ENCODE data around the gene DLG1.

The DLG1 gene

GRCh38 chr3:196995646-196996355 is 302.6 kb downstream of the DLG1 start:
- no peak overlapping the region for H3K27ac ChIP-seq (ENCODE audit: low read length)
- H3K4me3 ChIP-seq (ENCODE audit: low read length): no peak overlapping the region
- H3F3A ChIP-seq (ENCODE audit: insufficient read depth, low read length): no peaks in the 10 kb centered on the region
- H3K4me2 ChIP-seq (ENCODE audit: low read depth, low read length): no peak overlapping the region
- DNase-seq: no peak
- no peaks in the 10 kb centered on the region for H3K9me2 ChIP-seq (replicated peaks; ENCODE audit: insufficient read depth, low read length)
- no peaks in the 10 kb centered on the region for H3K4me1 ChIP-seq (ENCODE audit: low read length)
- no peaks in the 10 kb centered on the region for H4K20me1 ChIP-seq (ENCODE audit: insufficient read depth, low read length)
- TF ChIP-seq EZH2 (optimal IDR thresholded peaks at IDR 0.05; ENCODE audit: low read depth, low read length): no peak
- no peak overlapping the region for H3K9ac ChIP-seq (ENCODE audit: low read length)
- H3K36me3 ChIP-seq (replicated peaks; ENCODE audit: insufficient read depth, low read length): no peaks in the 10 kb centered on the region
- no peaks in the 10 kb centered on the region for H3K79me2 ChIP-seq (ENCODE audit: low read length)
- H3K9me3 ChIP-seq (replicated peaks; ENCODE audit: insufficient read depth, low read length): no peaks in the 10 kb centered on the region
- no peak overlapping the region for H2AFZ ChIP-seq (ENCODE audit: low read length)
- H3K27me3 ChIP-seq (replicated peaks; ENCODE audit: insufficient read depth, low read length): no peaks in the 10 kb centered on the region

GRCh38 chr3:196995027-196995426 is 303.4 kb downstream of the DLG1 start:
- H3F3A ChIP-seq (ENCODE audit: insufficient read depth, low read length): no peaks in the 10 kb centered on the region
- no peak for TF ChIP-seq EZH2 (optimal IDR thresholded peaks at IDR 0.05; ENCODE audit: low read depth, low read length)
- no peak for TF ChIP-seq CTCF (IDR thresholded peaks at IDR 0.05; ENCODE audit: low read length)
- no peak overlapping the region for H3K4me3 ChIP-seq (ENCODE audit: low read length)
- H3K27ac ChIP-seq (ENCODE audit: low read length): no peak overlapping the region
- no peak overlapping the region for H2AFZ ChIP-seq (ENCODE audit: low read length)
- DNase-seq: no peak
- no peaks in the 10 kb centered on the region for H3K27me3 ChIP-seq (replicated peaks; ENCODE audit: insufficient read depth, low read length)
- no peaks in the 10 kb centered on the region for H3K9me2 ChIP-seq (replicated peaks; ENCODE audit: insufficient read depth, low read length)
- H4K20me1 ChIP-seq (ENCODE audit: insufficient read depth, low read length): no peaks in the 10 kb centered on the region
- H3K4me1 ChIP-seq (ENCODE audit: low read length): no peaks in the 10 kb centered on the region
- H3K36me3 ChIP-seq (replicated peaks; ENCODE audit: insufficient read depth, low read length): no peaks in the 10 kb centered on the region
- no peak overlapping the region for H3K4me2 ChIP-seq (ENCODE audit: low read depth, low read length)
- no peaks in the 10 kb centered on the region for H3K9me3 ChIP-seq (replicated peaks; ENCODE audit: insufficient read depth, low read length)
- H3K79me2 ChIP-seq (ENCODE audit: low read length): no peaks in the 10 kb centered on the region
- H3K9ac ChIP-seq (ENCODE audit: low read length): no peak overlapping the region

- H3K27me3 ChIP-seq (replicated peaks; ENCODE audit: insufficient read depth, low read length): no peaks in the 10 kb centered on the region
- H3K79me2 ChIP-seq (ENCODE audit: low read length): no peaks in the 10 kb centered on the region
- no peak overlapping the region for H2AFZ ChIP-seq (ENCODE audit: low read length)
- no peaks in the 10 kb centered on the region for H3K4me1 ChIP-seq (ENCODE audit: low read length)
- no peak overlapping the region for H3K9ac ChIP-seq (ENCODE audit: low read length)
- no peaks in the 10 kb centered on the region for H3F3A ChIP-seq (ENCODE audit: insufficient read depth, low read length)
- no peak overlapping the region for H3K4me2 ChIP-seq (ENCODE audit: low read depth, low read length)
- H3K27ac ChIP-seq (ENCODE audit: low read length): no peak overlapping the region
- H4K20me1 ChIP-seq (ENCODE audit: insufficient read depth, low read length): no peaks in the 10 kb centered on the region
- H3K36me3 ChIP-seq (replicated peaks; ENCODE audit: insufficient read depth, low read length): no peaks in the 10 kb centered on the region
- no peak overlapping the region for H3K4me3 ChIP-seq (ENCODE audit: low read length)
- no peaks in the 10 kb centered on the region for H3K9me2 ChIP-seq (replicated peaks; ENCODE audit: insufficient read depth, low read length)
- no peaks in the 10 kb centered on the region for H3K9me3 ChIP-seq (replicated peaks; ENCODE audit: insufficient read depth, low read length)
- DNase-seq: no peak
- TF ChIP-seq EZH2 (optimal IDR thresholded peaks at IDR 0.05; ENCODE audit: low read depth, low read length): no peak
- TF ChIP-seq CTCF (IDR thresholded peaks at IDR 0.05; ENCODE audit: low read length): no peak
- no peak for TF ChIP-seq EZH2phosphoT487 (IDR thresholded peaks at IDR 0.05; ENCODE audit: low read length)
Observed at GRCh38 chr3:196994056-196994455, 304.4 kb downstream of the DLG1 start.

Measured in MM.1S (cell line).